Measurements from ENCODE around the gene PTTG2. TPM values are rescaled to one million over a fixed set of nuclear protein-coding genes. Genes with fewer than 3 reads are reported as not detected.

PTTG2 gene
- total RNA-seq, 4 donors from 2014 or later = 0.71 to 5.8 (median 1.5) TPM

GRCh38 chr4:37990731-37991245, 30.6 kb downstream of the PTTG2 start:
- 71% methylated on average over 5 of the region's 5 CpGs for WGBS
- H3K4me1 ChIP-seq = peaks cover 54 to 83% (median 69%) of the 10 kb centered on the region in 4 donors
- DNase-seq (ENCODE audit: extremely low spot score) = no peak
- TF ChIP-seq EP300 (IDR thresholded peaks at IDR 0.05) = no peak
- TF ChIP-seq POLR2AphosphoS5 (IDR thresholded peaks at IDR 0.05) = no peak
- TF ChIP-seq CTCF (IDR thresholded peaks at IDR 0.05) = no peak
- TF ChIP-seq POLR2A (IDR thresholded peaks at IDR 0.05; ENCODE audit: low read depth) = no peak
- H3K9me3 ChIP-seq = no peaks in the 10 kb centered on the region
- no peak overlapping the region for H3K4me3 ChIP-seq
- intact Hi-C loops (cut with DNase I) = no loop called here
- peak overlapping the region; percentile 71 to 79 (median 72) for H3K27ac ChIP-seq (replicated peaks in 1 of 4)
- H3K36me3 ChIP-seq = no peaks in the 10 kb centered on the region
- no peaks in the 10 kb centered on the region for H3K27me3 ChIP-seq

- DNase-seq (ENCODE audit: extremely low spot score) = no peak
- intact Hi-C loops (cut with DNase I) = no loop called here
- Histone ChIP-seq H3K9me3 (no peaks in the 10 kb centered on the region), H3K27me3 (no peaks in the 10 kb centered on the region), H3K4me1 (peaks cover 64 to 88% (median 74%) of the 10 kb centered on the region in 4 donors), H3K36me3 (no peaks in the 10 kb centered on the region), H3K27ac (replicated peaks in 1 of 4) (peak overlapping the region; percentile 71 to 79 (median 72)), H3K4me3 (no peak overlapping the region)
- no peak for TF ChIP-seq POLR2A (IDR thresholded peaks at IDR 0.05; ENCODE audit: low read depth)
- no peak for TF ChIP-seq CTCF (IDR thresholded peaks at IDR 0.05)
- TF ChIP-seq EP300 (IDR thresholded peaks at IDR 0.05) = no peak
- TF ChIP-seq POLR2AphosphoS5 (IDR thresholded peaks at IDR 0.05) = no peak
- WGBS = 78% methylated on average over 8 of the region's 8 CpGs
Observed at GRCh38 chr4:37991623-37992410, 31.6 kb downstream of the PTTG2 start.

- intact Hi-C loops (cut with DNase I) = no loop called here
- Histone ChIP-seq H3K4me3 (no peak overlapping the region), H3K36me3 (no peaks in the 10 kb centered on the region), H3K4me1 (peaks cover 68 to 92% (median 84%) of the 10 kb centered on the region in 4 donors), H3K27me3 (no peaks in the 10 kb centered on the region), H3K9me3 (no peaks in the 10 kb centered on the region), H3K27ac (replicated peaks in 1 of 4) (peak overlapping the region; percentile 20 to 64 (median 46))
- TF ChIP-seq EP300 (IDR thresholded peaks at IDR 0.05) = no peak
- no peak for TF ChIP-seq POLR2AphosphoS5 (IDR thresholded peaks at IDR 0.05)
- TF ChIP-seq CTCF (IDR thresholded peaks at IDR 0.05) = no peak
- 95% methylated on average over 10 of the region's 10 CpGs for WGBS
- DNase-seq (ENCODE audit: extremely low spot score) = no peak
Observed at GRCh38 chr4:37993806-37994205, 33.6 kb downstream of the PTTG2 start.

GRCh38 chr4:37994569-37994968, 34.4 kb downstream of the PTTG2 start:
- TF ChIP-seq POLR2AphosphoS5 (IDR thresholded peaks at IDR 0.05) = no peak
- TF ChIP-seq CTCF (IDR thresholded peaks at IDR 0.05) = no peak
- TF ChIP-seq POLR2A (IDR thresholded peaks at IDR 0.05; ENCODE audit: low read depth) = no peak
- no peaks in the 10 kb centered on the region for H3K27me3 ChIP-seq
- H3K9me3 ChIP-seq = no peaks in the 10 kb centered on the region
- H3K27ac ChIP-seq (replicated peaks in 1 of 4) = peak overlapping the region; percentile 35 to 64 (median 58)
- 52% methylated on average over 3 of the region's 3 CpGs for WGBS
- intact Hi-C loops (cut with DNase I) = no loop called here
- peaks cover 61 to 92% (median 82%) of the 10 kb centered on the region in 4 donors for H3K4me1 ChIP-seq
- H3K36me3 ChIP-seq = no peaks in the 10 kb centered on the region
- no peak overlapping the region for H3K4me3 ChIP-seq
- no peak for DNase-seq (ENCODE audit: extremely low spot score)
